DMS53 (cell line): ENCODE results near the gene ATP5F1A.

ENCODE experiments used
- DNase-seq: peaks from one replicate; lab custom pipeline; 2025; lab: John Stamatoyannopoulos, UW

Gene ATP5F1A

DNA sequence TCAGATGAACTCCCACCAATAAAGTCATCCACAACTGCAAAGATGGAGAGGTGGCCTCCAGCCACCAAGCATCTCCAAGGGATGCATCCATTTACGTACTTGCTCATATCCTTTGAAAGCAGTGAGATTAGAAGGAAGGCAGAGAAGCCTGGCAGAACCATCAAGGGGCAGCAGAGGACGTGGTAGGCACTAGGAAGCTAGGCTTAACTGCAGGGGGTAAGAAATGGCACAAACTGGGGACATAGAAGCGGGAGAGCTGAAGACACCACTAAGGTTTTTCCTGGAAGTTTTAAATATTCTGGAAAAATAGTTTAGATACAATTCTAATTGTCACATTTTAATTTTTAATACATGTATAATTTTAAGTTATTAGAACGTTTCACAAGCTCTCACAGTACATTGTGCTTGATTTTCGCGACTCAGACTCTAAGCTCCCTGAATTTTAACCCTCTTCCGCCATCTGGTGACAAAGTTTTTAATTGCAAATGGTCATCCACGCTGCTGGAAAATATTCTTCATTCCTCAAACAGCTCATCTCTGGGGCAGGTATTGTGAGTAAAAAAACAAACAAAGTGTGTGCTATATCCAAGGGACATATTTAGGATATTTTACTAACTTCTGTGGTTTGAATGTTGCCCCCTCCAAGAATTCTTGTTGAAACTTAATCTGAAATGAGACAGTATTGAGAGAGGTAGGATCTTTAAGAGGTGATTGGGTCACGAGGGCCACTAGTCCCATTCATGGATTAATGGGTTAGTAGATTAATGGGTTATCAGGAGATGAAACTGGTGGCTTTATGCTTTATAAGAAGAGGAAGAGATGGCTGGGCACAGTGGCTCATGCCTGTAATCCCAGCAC is 24.4 kb downstream of the ATP5F1A start:
- peak; percentile 89 for DNase-seq

DNA sequence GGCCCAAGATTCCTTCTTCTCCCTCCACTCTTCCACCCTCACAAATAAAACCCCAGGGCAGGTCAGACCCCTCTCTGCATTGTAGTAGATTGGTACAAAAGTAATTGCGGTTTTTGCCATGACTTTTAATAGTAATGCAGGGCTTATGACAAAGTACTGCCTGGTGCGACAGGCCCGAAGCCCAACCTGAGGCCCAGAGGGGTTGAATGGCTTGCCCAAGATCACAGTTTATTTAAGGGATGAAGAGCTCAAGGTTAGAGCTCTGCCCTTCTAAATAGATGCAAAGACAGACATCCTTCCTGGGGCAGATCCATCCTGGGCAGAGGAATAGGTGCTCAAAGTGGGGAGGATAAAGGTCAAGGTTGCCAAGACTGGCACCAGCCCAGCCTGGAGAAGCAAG is 25.1 kb downstream of the ATP5F1A start:
- no peak for DNase-seq

- DNase-seq: no peak
Observed at GRCh38 chr18:46072376-46072867, 25.7 kb downstream of the ATP5F1A start.

- DNase-seq: peak; percentile 79
Observed at GRCh38 chr18:46071653-46072375, 26.3 kb downstream of the ATP5F1A start, which contains the start of gene PSTPIP2. PSTPIP2 (minus strand) TSS chr18:46072260; CDS start chr18:46072188, 72 bp downstream.

GRCh38 chr18:46070815-46071652 is 27.1 kb downstream of the ATP5F1A start:
- DNase-seq: no peak

DNA sequence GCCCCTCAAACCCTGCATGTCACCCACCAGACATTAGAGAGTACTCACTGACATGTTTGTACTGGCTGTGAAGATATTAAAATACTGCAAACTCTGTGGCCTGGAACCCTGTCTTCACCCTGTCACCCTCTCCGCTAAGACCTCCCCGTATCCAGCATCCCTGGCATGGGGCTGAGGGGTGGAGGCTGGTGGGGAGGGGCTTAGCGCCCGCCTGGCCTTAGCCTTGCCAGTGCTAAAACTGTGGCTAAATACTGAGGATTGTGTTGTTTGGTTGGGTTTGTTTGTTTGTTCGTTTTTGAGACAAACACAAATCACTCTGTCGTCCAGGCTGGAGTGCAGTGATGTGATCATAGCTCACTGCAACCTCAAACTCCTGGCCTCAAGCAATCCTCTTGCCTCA is 27.9 kb downstream of the ATP5F1A start:
- no peak for DNase-seq

DNA sequence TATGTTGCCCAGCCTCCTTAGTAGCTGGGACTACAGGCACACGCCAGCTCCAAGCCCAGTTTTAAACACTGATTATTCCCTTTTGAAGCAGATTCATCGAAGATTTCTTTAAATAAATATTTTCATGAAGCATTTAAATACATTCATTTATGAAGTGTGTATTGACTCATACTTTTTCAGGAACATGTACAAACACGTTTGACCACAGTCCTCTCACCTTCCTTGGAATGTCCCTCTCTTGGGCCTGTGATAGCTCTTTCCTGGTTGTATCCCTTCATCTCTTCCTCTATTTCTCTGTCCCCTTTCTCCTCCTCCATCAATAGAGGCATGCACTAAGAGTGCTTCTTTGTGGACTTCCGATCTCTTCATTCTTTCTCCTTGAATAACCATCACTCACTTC is 28.6 kb downstream of the ATP5F1A start:
- peak; percentile 35 for DNase-seq

- DNase-seq: no peak
Observed at GRCh38 chr18:46068763-46069162, 29.3 kb downstream of the ATP5F1A start.

- DNase-seq: peak; percentile 83
Observed at GRCh38 chr18:46067438-46068007, 30.6 kb downstream of the ATP5F1A start.

GRCh38 chr18:46062781-46063180 is 35.3 kb downstream of the ATP5F1A start:
- DNase-seq: no peak

- no peak for DNase-seq
Observed at GRCh38 chr18:46061796-46062195, 36.3 kb downstream of the ATP5F1A start.

DNA sequence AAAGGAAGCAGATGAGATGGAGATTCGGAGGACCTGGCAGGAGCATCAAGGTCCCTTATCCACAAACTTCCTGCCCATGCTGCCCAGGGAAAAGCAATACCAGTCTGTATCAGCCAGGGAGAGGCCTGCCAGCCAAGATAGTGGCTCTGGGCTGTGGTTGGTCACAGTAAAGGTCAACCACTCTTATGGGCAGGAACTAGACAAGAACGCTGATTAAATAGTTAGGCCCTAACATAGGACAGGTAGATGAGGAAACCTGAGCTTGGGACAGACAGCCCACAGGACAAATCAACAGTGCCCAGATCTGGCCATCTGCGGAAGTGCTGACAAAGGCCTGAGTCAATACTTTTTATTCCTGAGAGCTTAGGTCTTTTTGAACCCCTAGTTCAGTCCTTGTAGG is 36.7 kb downstream of the ATP5F1A start:
- DNase-seq: no peak

DNA sequence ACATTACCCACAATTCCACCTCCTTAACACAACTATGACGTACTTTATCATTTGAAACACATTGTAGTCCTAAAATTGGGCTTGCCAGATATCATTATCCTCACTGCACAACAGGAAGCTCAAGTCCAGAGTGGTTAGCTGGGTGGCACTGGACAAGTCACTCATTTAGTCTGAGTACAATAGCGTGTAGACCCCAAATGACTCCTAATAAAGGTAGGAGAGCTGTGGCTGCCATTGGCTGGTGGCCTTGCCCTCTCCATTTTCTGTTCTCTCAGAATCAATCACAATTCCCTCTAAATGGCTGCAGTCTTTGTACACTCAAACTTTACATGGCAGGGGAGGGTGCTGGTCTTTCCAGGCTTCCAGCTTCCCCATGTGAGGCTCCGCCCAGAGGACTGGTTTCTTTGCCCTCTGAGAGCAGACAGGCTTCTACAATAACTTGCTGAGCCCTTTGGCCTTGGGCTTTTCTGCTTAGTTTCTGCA is 37.7 kb downstream of the ATP5F1A start:
- no peak for DNase-seq

DNA sequence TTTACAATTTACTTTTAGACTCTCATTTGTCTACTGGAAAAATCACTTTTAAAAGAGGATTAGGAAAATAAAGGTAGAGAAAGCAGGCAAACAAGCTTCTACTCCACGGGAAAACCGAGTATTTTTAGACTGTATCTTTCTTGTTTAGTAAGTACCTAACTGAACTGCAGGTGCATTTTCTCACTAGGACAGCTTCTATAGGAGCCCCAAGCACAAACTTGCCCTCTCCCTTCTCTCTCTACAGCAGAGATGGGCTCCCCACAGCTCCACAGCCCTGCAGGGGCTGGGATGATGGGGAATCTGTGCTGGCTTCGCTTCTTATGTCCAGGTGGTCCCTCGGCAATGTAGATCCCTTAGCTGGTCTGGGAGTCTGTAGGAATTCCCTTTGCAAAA is 42.3 kb downstream of the ATP5F1A start:
- DNase-seq: no peak

DNA sequence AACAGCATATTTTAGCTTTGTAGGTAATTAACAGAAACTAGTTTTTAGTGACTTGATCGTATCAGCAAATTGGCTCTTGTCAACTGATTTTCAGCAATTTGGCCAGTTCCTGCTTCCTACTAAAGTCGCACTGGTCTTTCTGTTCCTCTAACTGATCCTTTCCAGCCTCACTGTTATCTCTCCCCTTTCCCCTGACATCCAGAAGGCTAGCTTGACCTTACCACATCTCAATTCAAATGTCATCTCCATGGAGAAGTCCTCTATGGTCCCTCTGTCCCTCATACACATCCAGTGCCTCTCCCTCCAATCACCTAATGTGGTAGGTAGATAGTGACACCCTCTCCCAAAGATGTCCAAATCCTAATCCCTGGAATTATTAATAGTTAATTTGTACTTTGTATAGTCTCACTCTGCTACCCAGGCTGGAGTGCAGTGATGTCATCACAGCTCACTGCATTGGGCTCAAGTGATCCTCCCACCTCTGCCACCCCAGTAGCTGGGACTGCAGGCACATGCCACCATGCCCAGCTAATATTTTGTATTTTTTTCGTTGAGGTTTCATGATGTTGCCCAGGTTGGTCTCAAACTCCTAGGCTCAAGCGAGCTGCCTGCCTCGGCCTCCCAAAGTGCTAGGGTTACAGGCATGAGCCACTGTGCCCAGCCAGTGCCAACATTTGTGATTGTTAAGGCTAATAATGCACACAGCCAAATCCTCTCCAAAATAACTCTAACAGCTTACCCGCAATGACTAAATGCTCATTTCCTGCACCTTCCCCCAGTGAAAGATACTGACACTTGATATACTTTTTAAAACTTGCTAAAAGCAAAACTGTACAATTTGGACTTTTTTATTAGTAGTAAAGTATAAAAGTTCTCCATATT is 42.9 kb downstream of the ATP5F1A start:
- no peak for DNase-seq

DNA sequence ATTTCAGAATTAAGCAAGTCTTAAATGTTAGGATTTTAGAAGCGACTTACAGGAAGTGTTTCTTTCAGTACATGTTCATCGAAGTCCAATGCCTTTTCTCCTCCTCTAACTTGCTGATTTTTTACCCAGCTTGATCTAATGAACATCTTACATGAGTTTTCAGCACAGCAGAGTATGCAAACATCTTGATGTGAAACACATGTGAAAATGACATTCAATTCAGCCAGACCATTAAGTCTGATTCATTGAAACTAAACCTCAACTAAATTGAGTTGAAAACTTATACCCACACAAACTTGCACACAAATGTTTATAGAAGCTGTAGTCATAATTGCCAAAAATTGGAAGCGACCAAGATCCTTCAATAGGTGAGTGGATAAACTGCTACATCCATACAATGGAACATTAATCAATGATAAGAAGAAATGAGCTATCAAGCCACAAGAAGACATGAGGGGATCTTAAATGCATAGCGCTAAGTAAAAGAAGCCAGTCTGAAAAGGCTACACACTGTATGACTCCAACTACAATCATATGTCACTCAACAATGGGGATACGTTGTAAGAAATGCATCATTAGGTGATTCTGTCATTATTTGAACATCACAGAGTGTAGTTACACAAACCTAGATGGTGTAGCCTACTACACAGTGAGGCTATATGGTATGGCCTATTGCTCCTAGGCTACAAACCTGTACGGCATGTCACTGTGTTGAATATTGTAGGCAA is 44.6 kb downstream of the ATP5F1A start:
- no peak for DNase-seq

- no peak for DNase-seq
Observed at GRCh38 chr18:46051731-46052461, 46.2 kb downstream of the ATP5F1A start.

DNA sequence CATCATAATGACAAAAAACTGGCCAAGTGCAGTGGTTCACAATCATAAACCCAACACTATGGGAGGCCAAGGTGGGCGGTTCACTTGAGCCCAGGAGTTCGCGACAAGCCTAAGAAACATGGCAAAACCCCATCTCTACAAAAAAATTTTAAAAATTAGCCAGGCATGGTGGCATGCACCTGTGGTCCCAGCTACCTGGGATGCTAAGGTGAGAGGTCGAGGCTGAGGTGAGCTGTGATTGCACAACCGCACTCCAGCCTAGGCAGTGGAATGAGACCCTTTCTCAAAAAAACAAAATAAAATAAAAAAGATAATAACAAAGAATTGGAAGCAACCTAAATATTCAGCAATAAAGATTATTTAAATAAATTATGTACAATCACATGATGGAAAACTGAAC is 47.8 kb downstream of the ATP5F1A start:
- no peak for DNase-seq

GRCh38 chr18:46048641-46049040 is 49.5 kb downstream of the ATP5F1A start:
- no peak for DNase-seq
